ENCODE measurements around the gene CCNT2.
A peak's percentile ranks its signal among the peaks of the same experiment; 100 is the strongest.

GRCh38 chr2:134917888-134918525, 615 bp upstream of the CCNT2 start:
- TF ChIP-seq CTCF (IDR thresholded peaks at IDR 0.05; ENCODE audit: low read depth, low read length) = peak; percentile 8
- peak; percentile 87 for TF ChIP-seq POLR2A (IDR thresholded peaks at IDR 0.05; ENCODE audit: extremely low read depth, insufficient read length)
- peak; percentile 70 for TF ChIP-seq MYC (IDR thresholded peaks at IDR 0.05; ENCODE audit: low read depth, low read length)
